Endothelial cell (in vitro differentiated cells): ENCODE data around the gene PPFIA4. TPM values are rescaled to one million over a fixed set of nuclear protein-coding genes. Genes with fewer than 3 reads are reported as not detected.

ENCODE experiments used
- DNase-seq: peaks from one replicate; pipeline ENCODE4 v3.0.0; 2021; ENCODE audit warnings: low spot score
- H3K27ac Mint-ChIP-seq: one replicate; pipeline ENCODE4 v1.8.0; 2021; ENCODE audit warnings: mixed read lengths, inconsistent platforms; ENCODE audit not compliant: unreplicated experiment
- H3K27me3 Mint-ChIP-seq: one replicate; pipeline ENCODE4 v1.8.0; 2021; ENCODE audit warnings: mild to moderate bottlenecking, moderate library complexity, mixed read lengths, inconsistent platforms; ENCODE audit not compliant: unreplicated experiment
- H3K36me3 Mint-ChIP-seq: one replicate; pipeline ENCODE4 v1.8.0; 2021; ENCODE audit warnings: mild to moderate bottlenecking, low read depth, mixed read lengths, inconsistent platforms; ENCODE audit not compliant: unreplicated experiment
- H3K4me1 Mint-ChIP-seq: one replicate; pipeline ENCODE4 v1.8.0; 2021; ENCODE audit warnings: mild to moderate bottlenecking, mixed read lengths, inconsistent platforms; ENCODE audit not compliant: unreplicated experiment
- H3K4me3 Mint-ChIP-seq: one replicate; pipeline ENCODE4 v1.8.0; 2021; ENCODE audit warnings: mild to moderate bottlenecking, mixed read lengths, inconsistent platforms; ENCODE audit not compliant: unreplicated experiment
- H3K9me3 Mint-ChIP-seq: one replicate; pipeline ENCODE4 v1.8.0; 2021; ENCODE audit warnings: mixed read lengths, inconsistent platforms; ENCODE audit not compliant: unreplicated experiment
- total RNA-seq: library from RNA; stranded (reverse); fragmentation: NEBNext Ultra II Directional; extraction: Animal tissue kit (Norgen Biotek cat#: 25700); gene quantifications from one replicate; pipeline ENCODE4 v1.2.1, GENCODE V29; 2021; ENCODE audit not compliant: unreplicated experiment
- TF ChIP-seq, protein P1 (sequence below): fragments of 200-600 bp; sonication (generic); IDR thresholded peaks from one replicate; pipeline ENCODE4 v1.5.0; 2021; ENCODE audit warnings: antibody characterized with exemption; ENCODE audit not compliant: unreplicated experiment

Gene PPFIA4
- total RNA-seq, 1 donor from 2014 or later, result 4.0 TPM

- Mint-ChIP-seq H3K4me3 (no peak overlapping the region), H3K4me1 (peaks cover 52% of the 10 kb centered on the region), H3K36me3 (peaks cover 8% of the 10 kb centered on the region), H3K27ac (no peak overlapping the region), H3K27me3 (peaks cover 7% of the 10 kb centered on the region), H3K9me3 (no peaks in the 10 kb centered on the region)
- TF ChIP-seq, protein P1, sequence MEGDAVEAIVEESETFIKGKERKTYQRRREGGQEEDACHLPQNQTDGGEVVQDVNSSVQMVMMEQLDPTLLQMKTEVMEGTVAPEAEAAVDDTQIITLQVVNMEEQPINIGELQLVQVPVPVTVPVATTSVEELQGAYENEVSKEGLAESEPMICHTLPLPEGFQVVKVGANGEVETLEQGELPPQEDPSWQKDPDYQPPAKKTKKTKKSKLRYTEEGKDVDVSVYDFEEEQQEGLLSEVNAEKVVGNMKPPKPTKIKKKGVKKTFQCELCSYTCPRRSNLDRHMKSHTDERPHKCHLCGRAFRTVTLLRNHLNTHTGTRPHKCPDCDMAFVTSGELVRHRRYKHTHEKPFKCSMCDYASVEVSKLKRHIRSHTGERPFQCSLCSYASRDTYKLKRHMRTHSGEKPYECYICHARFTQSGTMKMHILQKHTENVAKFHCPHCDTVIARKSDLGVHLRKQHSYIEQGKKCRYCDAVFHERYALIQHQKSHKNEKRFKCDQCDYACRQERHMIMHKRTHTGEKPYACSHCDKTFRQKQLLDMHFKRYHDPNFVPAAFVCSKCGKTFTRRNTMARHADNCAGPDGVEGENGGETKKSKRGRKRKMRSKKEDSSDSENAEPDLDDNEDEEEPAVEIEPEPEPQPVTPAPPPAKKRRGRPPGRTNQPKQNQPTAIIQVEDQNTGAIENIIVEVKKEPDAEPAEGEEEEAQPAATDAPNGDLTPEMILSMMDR, result no peak
- no peak for DNase-seq
These were observed 54.2 kb downstream of the PPFIA4 start for GRCh38 chr1:203080456-203080855.

DNA sequence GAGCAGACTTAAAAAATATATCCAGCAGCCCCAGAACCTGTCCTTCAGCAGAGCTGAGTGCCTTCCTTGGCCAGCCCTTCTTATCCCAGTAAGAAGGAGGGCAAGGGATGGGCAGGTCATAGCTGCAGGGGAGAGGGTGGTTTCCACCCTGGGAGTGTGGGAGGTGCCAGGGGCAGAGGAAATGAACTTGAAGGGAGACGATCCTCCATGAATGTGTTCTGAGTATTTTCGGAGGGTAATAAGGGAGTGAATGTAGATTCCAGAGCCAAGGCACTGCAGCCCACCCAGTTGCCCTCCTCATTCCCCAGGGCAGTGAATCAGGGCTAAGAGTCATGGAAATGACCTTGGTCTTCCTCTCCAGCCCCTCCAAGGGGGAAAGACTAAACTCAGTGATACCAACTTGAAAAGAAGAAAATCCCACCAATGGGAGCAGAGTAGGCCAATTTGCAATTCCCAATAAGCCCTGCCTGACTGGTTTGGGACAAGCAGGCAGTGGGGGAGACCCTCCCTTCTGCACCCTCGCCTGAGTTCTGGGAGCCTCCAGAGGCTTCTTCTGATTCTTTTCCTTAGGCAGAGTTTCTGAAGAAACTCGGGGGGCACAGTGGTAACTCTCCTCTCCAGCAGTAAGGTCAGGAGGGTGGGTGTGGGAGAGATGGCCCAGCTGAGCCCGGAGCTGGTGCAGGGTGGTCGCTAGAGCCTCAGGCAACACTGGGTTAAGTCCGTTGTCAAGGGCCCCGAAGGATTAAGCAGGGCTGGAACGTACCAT, 55.4 kb downstream of the PPFIA4 start:
- TF ChIP-seq, protein P1, result no peak
- Mint-ChIP-seq H3K36me3 (peaks cover 9% of the 10 kb centered on the region), H3K4me3 (no peak overlapping the region), H3K27ac (peak overlapping the region; percentile 36), H3K27me3 (peaks cover 5% of the 10 kb centered on the region), H3K9me3 (no peaks in the 10 kb centered on the region), H3K4me1 (peaks cover 54% of the 10 kb centered on the region)
- DNase-seq, result no peak

DNA sequence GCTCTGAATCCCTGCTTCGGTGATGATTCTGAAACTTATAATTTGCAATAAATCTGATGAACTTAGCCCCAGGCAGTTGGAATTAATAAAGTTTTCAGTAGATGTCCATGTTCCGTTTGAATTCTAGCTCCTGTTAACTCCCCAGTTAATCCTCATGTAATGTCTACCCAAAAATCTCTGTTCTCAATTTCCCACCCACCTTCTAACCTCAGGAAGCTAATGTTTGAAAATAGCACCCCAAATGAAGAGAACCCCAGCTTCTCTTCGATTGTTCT, 55.9 kb downstream of the PPFIA4 start:
- Mint-ChIP-seq H3K4me1 (peaks cover 56% of the 10 kb centered on the region), H3K27ac (no peak overlapping the region), H3K36me3 (peaks cover 14% of the 10 kb centered on the region), H3K9me3 (no peaks in the 10 kb centered on the region), H3K4me3 (peak overlapping the region; percentile 13), H3K27me3 (peaks cover 9% of the 10 kb centered on the region)
- TF ChIP-seq, protein P1, result no peak
- no peak for DNase-seq

- Mint-ChIP-seq H3K27ac (no peak overlapping the region), H3K4me3 (no peak overlapping the region), H3K27me3 (peaks cover 12% of the 10 kb centered on the region), H3K9me3 (no peaks in the 10 kb centered on the region), H3K4me1 (peaks cover 56% of the 10 kb centered on the region), H3K36me3 (peaks cover 17% of the 10 kb centered on the region)
- no peak for DNase-seq
- TF ChIP-seq, protein P1, result no peak
These were observed 56.5 kb downstream of the PPFIA4 start for GRCh38 chr1:203082571-203083462.

DNA sequence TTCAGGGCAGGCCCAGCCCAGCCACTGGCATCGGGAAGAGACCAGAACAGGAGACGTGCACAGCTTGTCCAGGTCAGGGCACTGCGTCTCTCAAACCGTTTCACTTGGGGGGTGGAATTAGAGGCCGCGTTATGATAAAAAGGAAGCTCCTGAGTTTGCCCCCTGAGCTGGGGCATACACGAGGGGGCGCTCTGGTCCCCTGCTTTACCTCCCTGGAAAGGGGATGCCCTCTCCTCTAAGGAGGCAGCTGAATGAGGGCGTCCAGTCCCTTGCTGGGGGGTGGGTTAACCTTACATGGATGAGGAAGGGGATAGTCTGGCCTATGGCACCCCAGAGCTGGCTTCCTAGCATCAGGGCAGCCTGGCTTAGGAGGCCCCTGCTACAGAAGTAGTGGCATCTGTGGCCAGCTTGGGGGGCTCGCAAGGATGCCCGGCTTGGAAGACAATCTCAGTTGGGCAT, 57.2 kb downstream of the PPFIA4 start:
- no peak for DNase-seq
- Mint-ChIP-seq H3K9me3 (no peaks in the 10 kb centered on the region), H3K27ac (peak overlapping the region; percentile 45), H3K27me3 (peaks cover 12% of the 10 kb centered on the region), H3K4me1 (peaks cover 62% of the 10 kb centered on the region), H3K36me3 (peaks cover 20% of the 10 kb centered on the region), H3K4me3 (no peak overlapping the region)
- TF ChIP-seq, protein P1, result no peak
